Astrocyte of the cerebellum (primary cell): ENCODE data around the gene CSTB.

Experiments
- DNase-seq: peaks from one replicate; pipeline ENCODE4 v3.0.0-alpha.2; 2011; ENCODE audit warnings: low read depth
- H3K4me3 ChIP-seq: 2 replicates; pipeline ENCODE4 v1.5.1; 2011; ENCODE audit warnings: mild to moderate bottlenecking, low read depth, low read length, moderate library complexity
- in situ Hi-C: cut with HindIII; loops from 2 replicates; pipeline ENCODE4 v1.10.0; 2017; ENCODE audit warnings: low sequenced_read_pairs
- TF ChIP-seq, protein P1 (sequence below): IDR thresholded peaks from 2 replicates; pipeline ENCODE4 v1.5.1; 2012; ENCODE audit warnings: low read length, low read depth, moderate library complexity, mild to moderate bottlenecking; ENCODE audit errors: missing control alignments

CSTB gene

DNA sequence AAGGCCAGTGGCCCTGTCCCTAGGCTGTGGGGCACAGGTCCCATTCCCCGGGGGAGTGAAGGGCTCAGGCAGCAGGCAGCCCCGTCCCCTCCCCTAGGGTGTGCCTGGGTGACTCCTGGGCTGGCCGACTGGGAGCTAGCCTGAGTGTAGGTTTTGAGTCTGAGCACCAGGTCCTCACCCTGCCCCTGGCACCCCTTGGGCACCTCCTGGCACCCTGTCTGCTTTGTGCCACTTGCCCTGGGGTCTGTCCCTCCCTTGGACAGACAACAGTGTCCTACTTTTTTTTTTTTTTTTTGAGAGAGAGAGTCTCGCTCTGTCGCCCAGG, 37.5 kb upstream of the CSTB start:
- DNase-seq: no peak
- TF ChIP-seq, protein P1, sequence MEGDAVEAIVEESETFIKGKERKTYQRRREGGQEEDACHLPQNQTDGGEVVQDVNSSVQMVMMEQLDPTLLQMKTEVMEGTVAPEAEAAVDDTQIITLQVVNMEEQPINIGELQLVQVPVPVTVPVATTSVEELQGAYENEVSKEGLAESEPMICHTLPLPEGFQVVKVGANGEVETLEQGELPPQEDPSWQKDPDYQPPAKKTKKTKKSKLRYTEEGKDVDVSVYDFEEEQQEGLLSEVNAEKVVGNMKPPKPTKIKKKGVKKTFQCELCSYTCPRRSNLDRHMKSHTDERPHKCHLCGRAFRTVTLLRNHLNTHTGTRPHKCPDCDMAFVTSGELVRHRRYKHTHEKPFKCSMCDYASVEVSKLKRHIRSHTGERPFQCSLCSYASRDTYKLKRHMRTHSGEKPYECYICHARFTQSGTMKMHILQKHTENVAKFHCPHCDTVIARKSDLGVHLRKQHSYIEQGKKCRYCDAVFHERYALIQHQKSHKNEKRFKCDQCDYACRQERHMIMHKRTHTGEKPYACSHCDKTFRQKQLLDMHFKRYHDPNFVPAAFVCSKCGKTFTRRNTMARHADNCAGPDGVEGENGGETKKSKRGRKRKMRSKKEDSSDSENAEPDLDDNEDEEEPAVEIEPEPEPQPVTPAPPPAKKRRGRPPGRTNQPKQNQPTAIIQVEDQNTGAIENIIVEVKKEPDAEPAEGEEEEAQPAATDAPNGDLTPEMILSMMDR: no peak
- no peak overlapping the region for H3K4me3 ChIP-seq
- in situ Hi-C loops: no loop called here

DNA sequence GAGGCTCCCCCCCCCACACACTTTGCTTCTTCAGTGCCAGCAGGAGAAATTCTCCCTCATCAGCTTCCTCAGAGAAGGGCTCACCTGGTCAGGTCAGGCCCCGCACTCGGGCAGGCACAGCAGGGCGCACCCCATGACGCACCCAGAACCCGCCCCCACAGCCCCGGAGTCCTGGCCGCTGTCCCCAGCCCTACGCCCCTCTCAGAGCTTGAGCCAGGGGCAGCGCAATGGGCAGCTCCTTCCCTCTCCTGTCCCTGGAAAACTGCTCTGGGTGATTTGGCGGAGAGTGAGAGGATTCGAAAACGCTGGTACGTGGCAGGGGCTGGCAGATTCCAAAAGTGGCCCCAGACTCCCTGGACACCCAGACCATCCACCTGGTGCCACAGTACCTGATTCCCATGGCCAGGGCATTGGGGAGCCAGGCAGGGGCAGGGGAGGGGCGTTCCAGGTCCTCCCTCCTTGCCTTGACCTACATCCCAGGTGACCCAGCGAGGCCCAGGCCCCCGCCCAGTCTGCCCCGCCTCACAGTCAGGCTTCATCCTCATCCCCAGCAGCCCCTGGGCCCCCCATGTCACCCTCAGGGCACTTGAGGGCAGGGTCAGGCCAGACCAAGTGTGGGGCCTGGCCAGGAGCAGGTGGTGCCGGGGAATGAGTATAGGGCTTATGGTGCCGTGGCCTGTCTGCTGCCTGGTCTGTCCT, 37.0 kb upstream of the CSTB start:
- H3K4me3 ChIP-seq: no peak overlapping the region
- TF ChIP-seq, protein P1: no peak
- DNase-seq: no peak
- in situ Hi-C loops: no loop called here

DNA sequence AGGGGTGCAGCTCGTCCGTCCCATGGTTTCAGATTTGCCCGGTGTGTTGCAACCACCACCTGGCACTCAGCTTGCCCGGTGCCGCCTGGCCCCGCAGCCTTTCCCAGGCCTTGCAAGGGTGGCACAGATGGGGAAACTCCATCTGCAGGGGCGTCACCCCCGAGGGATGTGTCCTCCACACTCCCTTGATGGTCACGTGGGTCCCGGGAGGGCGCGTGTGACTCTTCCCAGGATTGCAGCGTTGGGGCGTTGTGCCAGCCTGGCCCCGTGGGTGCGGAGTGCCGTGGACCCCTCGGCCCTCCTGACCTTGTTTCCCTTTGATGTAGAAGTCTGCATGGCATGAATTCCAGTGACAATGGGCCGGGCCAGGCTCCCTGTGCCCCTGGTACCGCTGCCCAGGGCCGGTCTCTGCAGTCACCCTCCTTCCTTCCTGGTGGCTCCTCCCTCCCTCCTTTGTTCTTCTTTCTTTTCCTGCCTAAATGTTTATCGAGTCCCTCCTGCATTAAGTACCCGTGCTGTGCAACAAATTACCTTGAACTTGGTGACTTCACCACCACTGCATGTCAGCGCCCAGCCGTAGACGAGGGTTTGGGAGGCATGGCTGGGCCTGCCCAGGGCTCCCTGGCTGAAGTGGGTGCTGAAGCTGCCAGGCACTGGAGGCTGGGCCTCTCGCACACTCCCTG, 36.2 kb upstream of the CSTB start:
- DNase-seq: no peak
- H3K4me3 ChIP-seq: no peak overlapping the region
- TF ChIP-seq, protein P1: no peak
- in situ Hi-C loops: no loop called here

DNA sequence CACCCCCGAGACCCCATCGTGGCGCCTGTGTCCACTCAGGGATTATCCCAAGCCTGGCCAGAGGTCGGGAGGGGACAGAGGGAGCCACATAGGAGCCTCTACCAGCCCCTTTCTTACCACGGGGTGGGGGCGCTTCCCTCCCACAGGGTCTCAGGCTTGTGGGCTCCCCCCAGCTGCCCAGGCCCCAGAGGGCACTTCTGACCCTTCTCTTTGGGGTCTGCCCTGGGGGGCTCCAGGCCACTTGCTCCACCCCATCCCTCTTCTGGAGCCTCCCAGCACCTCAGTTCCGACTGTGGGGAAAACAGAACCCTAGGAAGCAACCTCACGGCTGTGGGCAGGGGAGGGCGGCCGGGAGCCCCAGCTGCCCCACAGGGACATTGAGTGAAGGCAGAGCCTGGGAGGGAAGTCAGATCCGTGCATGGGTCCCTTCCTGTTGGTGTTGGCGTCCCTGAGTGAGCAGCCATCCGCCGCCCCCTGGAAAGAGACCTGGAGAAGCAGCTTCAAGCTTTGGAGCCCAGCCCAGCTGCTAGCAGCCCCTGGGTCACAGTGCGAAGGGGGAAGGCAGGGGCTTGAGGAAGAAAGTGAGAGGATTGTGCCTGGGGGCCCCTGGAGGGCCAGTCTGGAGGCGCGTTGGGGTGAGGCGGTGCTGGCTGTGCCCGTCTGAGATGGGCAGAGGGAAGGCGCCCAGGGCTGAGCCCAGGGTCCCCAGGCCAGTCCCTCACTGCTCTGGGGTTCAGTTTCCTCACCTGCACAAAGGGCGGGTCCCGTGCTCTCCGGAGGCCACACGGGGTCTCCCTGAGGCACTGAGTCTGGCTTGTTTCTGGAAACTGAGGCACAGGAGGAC, 35.4 kb upstream of the CSTB start:
- TF ChIP-seq, protein P1: no peak
- in situ Hi-C loops: no loop called here
- no peak for DNase-seq
- H3K4me3 ChIP-seq: no peak overlapping the region

DNA sequence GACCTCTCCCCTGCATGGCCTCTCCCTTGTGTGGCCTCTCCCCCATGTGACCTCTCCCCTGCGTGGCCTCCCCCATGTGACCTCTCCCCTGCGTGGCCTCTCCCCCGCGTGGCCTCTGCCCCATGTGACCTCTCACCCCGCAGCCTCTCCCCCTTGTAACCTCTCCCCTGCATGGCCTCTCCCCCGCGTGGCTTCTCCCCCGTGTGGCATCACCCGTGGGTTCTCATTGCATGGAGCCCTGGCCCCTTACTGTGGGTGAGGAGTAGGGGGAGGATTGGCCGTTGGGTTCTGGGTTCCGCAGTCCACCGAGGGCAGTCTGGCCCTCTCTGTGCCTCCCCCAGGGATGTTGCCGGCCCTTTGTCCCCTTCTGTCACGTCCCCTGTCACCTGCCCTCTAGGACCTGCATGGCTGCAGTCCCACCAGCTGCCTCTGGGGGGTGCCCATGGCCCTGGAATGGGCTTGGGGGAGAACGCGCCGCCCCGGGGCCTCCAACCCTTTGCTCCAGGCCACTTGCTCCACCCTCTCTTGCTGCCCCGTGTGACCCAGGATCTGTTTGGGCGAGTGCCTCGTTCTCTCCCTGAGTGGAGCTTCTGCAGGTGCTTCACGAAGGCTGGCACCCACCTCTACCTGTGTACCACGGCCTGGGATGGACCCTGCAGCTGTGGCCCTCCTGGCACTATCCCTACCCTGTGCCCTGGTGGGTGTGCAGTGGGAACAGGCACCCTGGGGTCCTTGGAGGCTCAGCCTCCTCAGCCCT, 34.6 kb upstream of the CSTB start:
- no peak for DNase-seq
- in situ Hi-C loops: no loop called here
- TF ChIP-seq, protein P1: peak; percentile 97
- H3K4me3 ChIP-seq: no peak overlapping the region
